ENCODE measurements around the gene MAP3K7. TPM values are rescaled to one million over a fixed set of nuclear protein-coding genes. Genes with fewer than 3 reads are reported as not detected.

MAP3K7 gene
- total RNA-seq, 1 donor from 2014 or later = 35.9 TPM

- H3K36me3 Mint-ChIP-seq = no peaks in the 10 kb centered on the region
- no peak for TF ChIP-seq CTCF (IDR thresholded peaks at IDR 0.05; ENCODE audit: unreplicated experiment)
- DNase-seq (ENCODE audit: low spot score in 2 of 2, unreplicated experiment in 2 of 2) = no peak
- no peak overlapping the region for H3K4me3 Mint-ChIP-seq
- no peaks in the 10 kb centered on the region for H3K27me3 Mint-ChIP-seq (ENCODE audit: low read depth)
- no peaks in the 10 kb centered on the region for H3K9me3 Mint-ChIP-seq
- no peak overlapping the region for H3K27ac Mint-ChIP-seq
- H3K4me1 Mint-ChIP-seq = no peaks in the 10 kb centered on the region
Observed at GRCh38 chr6:90468080-90468479, 118.8 kb downstream of the MAP3K7 start.

- TF ChIP-seq CTCF (IDR thresholded peaks at IDR 0.05; ENCODE audit: unreplicated experiment) = no peak
Observed at GRCh38 chr6:90467546-90467945, 119.3 kb downstream of the MAP3K7 start.

GRCh38 chr6:90466154-90466940 lies 120.5 kb downstream of the MAP3K7 start:
- Mint-ChIP-seq H3K27ac (no peak overlapping the region), H3K4me1 (no peaks in the 10 kb centered on the region), H3K27me3 (ENCODE audit: low read depth) (no peaks in the 10 kb centered on the region), H3K9me3 (no peaks in the 10 kb centered on the region), H3K4me3 (no peak overlapping the region), H3K36me3 (no peaks in the 10 kb centered on the region)
- DNase-seq (ENCODE audit: low spot score in 2 of 2, unreplicated experiment in 2 of 2) = no peak
- no peak for TF ChIP-seq CTCF (IDR thresholded peaks at IDR 0.05; ENCODE audit: unreplicated experiment)

More at GRCh38 chr6:90467546-90467945, 119.3 kb downstream of the MAP3K7 start:
- no peaks in the 10 kb centered on the region for H3K9me3 Mint-ChIP-seq
- no peak overlapping the region for H3K27ac Mint-ChIP-seq
- no peaks in the 10 kb centered on the region for H3K27me3 Mint-ChIP-seq (ENCODE audit: low read depth)
- no peak overlapping the region for H3K4me3 Mint-ChIP-seq
- no peaks in the 10 kb centered on the region for H3K4me1 Mint-ChIP-seq
- no peak for DNase-seq (ENCODE audit: low spot score in 2 of 2, unreplicated experiment in 2 of 2)
- no peaks in the 10 kb centered on the region for H3K36me3 Mint-ChIP-seq

- Mint-ChIP-seq H3K27me3 (ENCODE audit: low read depth) (no peaks in the 10 kb centered on the region), H3K9me3 (no peaks in the 10 kb centered on the region), H3K27ac (no peak overlapping the region), H3K4me3 (no peak overlapping the region), H3K4me1 (no peaks in the 10 kb centered on the region), H3K36me3 (no peaks in the 10 kb centered on the region)
- DNase-seq (ENCODE audit: low spot score in 2 of 2, unreplicated experiment in 2 of 2) = no peak
- TF ChIP-seq CTCF (IDR thresholded peaks at IDR 0.05; ENCODE audit: unreplicated experiment) = no peak
Observed at GRCh38 chr6:90465686-90466085, 121.2 kb downstream of the MAP3K7 start.

- no peak for DNase-seq (ENCODE audit: low spot score in 2 of 2, unreplicated experiment in 2 of 2)
- Mint-ChIP-seq H3K4me3 (no peak overlapping the region), H3K36me3 (no peaks in the 10 kb centered on the region), H3K9me3 (peaks cover 4% of the 10 kb centered on the region), H3K27ac (no peak overlapping the region), H3K4me1 (no peaks in the 10 kb centered on the region), H3K27me3 (ENCODE audit: low read depth) (no peaks in the 10 kb centered on the region)
- TF ChIP-seq CTCF (IDR thresholded peaks at IDR 0.05; ENCODE audit: unreplicated experiment) = no peak
Observed at GRCh38 chr6:90464507-90464906, 122.4 kb downstream of the MAP3K7 start.
